GM19025 (cell line): ENCODE results near the gene SLC12A5.

Source experiments
- ATAC-seq: cut with Tn5 transposase; IDR thresholded peaks from one replicate; pipeline ENCODE4 v1.9.1; 2021; ENCODE audit warnings: mild to moderate bottlenecking, low read depth, moderate library complexity; ENCODE audit not compliant: unreplicated experiment

The SLC12A5 gene

DNA sequence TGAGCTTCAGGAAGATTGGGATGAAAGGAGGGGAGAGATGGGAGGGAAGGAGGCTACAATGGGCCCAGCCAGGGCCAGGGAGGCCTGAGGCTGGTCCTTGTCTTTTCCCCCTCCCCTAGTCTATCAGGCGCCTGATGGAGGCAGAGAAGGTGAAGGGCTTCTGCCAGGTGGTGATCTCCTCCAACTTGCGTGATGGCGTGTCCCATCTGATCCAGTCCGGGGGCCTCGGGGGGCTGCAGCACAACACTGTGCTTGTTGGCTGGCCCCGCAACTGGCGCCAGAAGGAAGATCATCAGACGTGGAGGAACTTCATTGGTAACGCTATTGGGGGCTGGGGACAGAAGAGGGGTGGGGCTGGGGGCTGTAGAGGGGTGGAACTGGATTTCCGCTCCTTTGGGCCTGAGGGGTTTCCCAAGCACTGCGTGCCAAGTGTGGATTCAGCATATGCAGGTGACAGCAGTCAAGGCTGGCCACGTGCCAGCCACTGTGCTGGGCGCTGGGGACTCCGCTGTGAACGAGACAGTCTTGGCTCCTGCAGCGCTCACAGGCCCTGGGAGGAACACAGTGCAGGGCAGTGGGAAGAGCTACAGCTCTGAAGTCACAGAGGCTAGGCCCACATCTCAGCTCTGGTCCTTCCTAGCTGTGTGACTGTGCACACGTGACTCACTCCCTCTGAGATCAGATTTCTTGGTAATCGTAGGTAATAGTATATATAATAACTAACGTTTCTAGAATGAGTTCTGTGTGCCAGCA, 22.7 kb downstream of the SLC12A5 start:
- no peak for ATAC-seq

GRCh38 chr20:46053416-46053815, 24.4 kb downstream of the SLC12A5 start:
- ATAC-seq = no peak

DNA sequence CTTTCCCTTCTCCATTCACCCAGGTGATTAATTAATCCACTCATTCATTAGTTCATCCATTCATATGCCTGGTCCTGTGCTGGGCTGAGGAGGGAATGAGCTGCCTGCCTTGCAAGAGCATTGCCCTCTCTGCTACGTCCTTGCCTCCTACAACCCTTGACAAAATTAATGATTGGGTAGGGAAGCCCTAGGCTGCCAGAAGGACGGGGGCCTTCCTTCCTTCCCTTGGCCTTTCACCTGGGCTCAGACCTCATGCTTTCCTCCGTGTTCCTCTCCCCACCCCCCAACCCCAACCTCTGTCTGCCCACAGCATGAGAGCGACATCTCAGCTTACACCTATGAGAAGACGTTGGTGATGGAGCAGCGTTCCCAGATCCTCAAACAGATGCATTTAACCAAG, 25.6 kb downstream of the SLC12A5 start:
- no peak for ATAC-seq

DNA sequence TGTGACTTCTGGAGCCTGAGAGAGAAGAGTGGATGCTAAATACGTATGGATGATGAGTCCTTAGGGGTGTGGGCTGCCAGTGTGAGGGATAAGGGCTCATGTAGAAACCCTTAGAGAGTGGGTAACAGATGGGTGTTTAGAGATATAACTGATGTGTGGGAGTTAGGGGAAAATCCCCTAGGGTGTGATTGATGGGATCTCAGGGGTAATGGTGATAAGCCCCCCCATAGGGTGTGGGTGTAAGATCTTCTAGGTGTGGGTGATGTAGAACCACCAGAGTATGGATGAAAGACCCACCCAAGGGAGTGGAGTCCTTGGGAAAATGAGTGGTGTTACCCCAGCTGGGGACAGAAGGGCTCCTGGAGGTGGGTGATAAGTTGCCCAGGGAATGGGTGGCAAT, 26.3 kb downstream of the SLC12A5 start:
- no peak for ATAC-seq

- no peak for ATAC-seq
Observed at GRCh38 chr20:46056027-46056833, 27.2 kb downstream of the SLC12A5 start.

DNA sequence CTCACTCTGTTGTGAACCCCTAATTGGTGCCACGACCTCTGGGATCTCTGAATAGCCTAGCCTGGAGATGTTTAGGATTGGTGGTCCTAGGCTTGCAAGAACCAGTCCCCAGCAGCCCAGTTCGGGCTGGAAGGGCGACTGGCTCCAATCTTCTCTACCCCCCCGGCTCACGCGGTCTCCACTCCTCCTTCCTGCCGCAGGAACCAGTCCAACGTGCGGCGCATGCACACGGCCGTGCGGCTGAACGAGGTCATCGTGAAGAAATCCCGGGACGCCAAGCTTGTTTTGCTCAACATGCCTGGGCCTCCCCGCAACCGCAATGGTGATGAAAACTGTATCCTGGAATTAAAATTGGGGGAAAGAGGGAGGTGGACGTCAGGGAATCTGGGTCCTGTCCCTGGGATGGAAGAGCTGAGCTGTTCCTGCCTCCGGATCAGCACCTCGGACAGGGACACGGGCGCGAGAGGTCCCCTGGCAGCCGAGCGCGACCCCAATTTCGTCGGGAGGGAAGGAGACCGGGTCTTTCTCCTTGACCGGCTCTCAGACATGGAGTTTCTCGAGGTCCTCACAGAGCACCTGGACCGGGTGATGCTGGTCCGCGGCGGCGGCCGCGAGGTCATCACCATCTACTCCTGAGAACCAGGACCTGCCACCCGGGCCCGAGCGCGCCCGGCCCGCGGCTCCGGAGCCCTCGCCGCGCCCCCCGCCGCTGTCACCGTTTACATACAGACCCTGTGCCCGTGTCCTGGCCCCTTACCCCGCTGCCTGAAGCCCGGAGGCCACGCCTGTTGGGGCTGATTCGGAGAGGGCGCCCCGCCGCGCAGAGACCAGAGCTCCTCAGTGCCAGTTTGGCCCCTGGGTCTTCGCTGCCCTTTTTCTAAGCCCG, 28.2 kb downstream of the SLC12A5 start:
- ATAC-seq = no peak

GRCh38 chr20:46057856-46058598, 29.0 kb downstream of the SLC12A5 start:
- ATAC-seq = no peak

- no peak for ATAC-seq
Observed at GRCh38 chr20:46058599-46059281, 29.7 kb downstream of the SLC12A5 start.

DNA sequence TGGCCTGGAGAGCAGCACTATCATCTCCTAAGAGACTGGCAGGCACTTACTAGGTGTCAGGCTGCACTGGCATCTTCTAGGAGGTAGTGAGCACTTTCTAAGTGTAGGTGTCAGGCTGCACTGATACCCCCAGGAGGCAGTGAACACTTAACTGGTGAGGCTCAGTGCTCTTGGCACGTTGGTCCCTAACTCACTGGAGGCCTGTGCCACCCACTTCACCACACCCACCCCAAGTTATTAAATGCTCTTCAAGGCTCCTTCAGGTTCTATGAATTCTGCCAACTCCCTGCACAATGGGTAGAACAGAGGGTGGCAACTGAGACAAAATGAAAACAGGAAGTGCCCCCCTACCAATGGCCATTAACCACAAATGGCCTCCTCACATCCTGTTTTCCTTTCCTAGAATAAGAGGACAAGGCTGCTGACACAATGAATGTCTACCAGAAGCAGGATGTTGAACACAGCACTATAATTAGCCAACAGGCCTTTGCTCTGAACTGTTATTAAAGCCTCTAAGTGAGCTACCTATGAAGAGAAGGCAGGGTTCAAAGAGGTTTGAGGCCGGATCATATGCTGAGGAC, 31.4 kb downstream of the SLC12A5 start:
- ATAC-seq = no peak

GRCh38 chr20:46060975-46061374, 32.0 kb downstream of the SLC12A5 start:
- ATAC-seq = no peak

DNA sequence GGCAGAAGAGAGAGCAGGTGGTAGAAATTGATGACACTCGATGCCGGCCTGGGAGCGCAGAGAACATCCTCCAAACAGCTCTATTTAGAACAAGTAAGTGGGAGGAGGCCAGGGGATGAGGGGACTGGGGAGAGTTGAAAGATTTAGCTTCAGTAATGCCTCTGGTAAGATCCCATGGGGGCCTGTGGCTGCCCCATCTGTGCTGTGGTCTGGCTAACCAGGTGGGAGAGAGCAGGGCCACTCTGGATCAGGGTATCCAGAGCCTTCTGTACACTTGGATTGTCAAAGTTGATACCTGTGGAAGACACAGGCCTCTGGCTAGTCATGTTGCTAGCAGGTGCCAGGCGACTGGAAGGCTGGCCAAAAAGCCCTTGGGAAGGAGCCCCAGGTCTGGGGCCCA, 33.1 kb downstream of the SLC12A5 start:
- ATAC-seq = no peak

DNA sequence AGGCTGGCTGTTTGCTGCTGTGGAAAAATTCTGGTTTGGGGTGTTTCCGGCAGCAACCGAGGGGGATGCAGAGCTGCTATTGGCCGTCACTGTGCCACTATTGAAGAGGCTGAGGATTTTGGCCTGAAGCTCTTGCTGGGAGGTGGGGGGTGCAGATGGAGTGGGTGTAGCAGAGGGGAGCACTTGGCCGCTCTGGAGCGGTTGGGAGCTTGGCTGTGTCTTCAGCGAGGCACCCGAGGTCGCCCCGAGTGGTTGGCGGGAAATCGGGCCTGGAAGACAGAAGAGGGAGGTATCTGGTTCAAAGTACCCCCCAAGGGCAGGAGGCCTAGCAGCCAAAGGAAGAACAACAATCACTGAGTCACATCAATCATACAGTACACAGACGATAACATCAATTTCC, 33.6 kb downstream of the SLC12A5 start:
- no peak for ATAC-seq

DNA sequence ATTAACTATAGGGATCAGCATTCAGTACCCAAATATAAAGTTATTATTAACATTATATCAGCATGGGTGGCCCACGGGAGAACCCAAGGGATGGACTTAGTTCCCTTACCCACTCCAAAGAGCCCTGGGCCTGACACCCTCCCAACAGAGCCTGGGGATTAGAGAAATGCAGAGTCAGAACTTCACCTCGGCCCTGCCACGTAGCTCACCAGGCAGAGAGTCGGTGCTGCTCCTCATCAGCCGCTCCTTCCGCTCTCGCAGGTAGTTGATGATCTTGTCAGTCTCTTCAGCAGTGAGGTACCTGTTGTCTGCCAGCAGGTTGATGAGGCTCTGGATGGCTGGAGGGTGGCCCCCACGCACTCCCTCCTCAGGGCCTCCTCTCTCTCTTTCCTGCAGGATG, 34.1 kb downstream of the SLC12A5 start:
- ATAC-seq = no peak

DNA sequence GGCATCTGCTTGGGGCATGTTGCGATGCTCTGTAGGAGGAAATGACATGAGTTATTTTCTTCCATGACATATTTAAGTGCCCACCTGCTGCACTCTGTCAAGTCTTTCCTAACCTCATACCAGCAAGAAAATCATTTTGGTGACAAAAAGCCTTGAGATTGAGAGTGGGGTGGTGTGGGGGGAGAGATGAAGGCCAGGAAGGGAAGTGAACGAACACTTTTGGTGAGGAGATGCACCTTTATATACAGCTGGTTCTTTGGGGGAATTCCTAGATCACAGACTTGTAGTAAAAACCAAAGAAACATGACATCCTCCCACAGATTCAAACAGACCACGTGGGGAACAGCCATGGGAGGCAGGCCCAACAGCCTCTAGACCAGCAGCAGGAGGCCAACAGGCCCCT, 34.6 kb downstream of the SLC12A5 start:
- no peak for ATAC-seq

DNA sequence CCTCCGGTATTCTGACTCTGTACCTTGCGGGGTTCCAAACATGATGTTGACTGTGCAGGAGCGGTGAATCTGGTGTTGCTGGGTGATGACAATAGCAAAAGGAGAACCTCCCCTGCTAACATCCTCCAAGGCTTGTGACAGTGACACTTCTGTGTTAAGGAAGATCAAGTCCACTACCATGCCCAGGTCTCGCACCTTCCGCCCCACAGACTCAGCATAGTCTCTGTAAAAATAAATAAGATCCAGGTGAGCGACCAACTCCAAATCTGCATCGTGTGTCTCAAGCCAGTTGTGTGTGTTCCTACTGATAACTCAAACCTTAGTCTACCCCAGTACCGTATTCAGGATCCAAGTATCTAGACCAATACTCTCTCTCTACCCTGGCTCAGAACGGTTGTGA, 36.0 kb downstream of the SLC12A5 start:
- no peak for ATAC-seq

GRCh38 chr20:46065691-46066090, 36.7 kb downstream of the SLC12A5 start:
- no peak for ATAC-seq

DNA sequence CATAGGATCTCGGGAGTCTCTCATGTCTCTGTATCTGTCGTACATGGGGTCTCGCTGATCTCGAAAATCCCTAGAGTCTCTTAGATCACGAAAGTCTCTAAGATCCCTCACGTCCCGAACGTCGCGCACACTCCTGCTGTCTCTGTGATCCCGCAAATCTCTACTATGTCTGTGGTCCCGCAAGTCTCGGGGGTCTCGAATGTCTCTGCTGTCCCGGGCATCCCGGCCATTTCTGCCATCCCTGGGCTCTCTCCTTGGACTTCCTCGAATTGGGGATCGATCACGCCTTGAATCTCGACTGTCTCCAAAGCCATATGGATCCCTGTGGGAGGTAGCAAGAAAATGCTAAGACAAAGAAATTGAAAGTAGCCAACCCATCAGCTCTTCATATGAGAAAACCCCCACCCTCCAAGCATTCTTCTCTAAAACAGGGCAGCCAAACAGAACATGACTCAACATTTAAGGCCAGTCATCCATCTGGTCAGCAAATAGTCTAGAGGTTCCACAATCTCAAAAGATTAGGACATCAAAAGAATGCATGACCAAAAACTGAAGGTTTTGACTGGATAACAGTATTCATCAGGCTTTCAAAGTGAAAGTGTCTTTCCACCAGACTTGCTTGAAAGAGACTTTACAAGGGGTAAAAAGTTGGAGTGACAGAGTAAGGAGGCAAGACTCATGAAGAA, 41.3 kb downstream of the SLC12A5 start:
- ATAC-seq = no peak

- no peak for ATAC-seq
Observed at GRCh38 chr20:46071573-46071972, 42.6 kb downstream of the SLC12A5 start.

DNA sequence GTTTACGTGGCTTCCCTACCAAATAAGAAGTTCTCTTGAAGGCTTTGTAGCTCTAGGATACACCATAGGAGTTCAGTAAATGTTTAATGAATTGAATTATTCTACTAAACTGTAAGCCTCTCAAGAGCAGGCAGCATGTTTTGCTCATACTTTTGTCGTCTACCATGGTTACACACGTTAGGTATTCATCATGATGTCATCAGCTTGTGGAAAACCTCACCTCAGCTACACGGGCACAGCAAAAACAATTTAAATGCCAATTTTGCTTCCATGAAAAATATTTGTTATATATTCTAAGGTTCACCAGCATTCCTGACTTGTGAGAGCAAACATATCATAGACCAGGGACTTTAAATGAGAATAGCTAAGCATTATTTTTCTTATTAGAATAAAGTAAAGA, 44.0 kb downstream of the SLC12A5 start:
- ATAC-seq = no peak
